ENCODE data around the gene FBXW8.

DNA sequence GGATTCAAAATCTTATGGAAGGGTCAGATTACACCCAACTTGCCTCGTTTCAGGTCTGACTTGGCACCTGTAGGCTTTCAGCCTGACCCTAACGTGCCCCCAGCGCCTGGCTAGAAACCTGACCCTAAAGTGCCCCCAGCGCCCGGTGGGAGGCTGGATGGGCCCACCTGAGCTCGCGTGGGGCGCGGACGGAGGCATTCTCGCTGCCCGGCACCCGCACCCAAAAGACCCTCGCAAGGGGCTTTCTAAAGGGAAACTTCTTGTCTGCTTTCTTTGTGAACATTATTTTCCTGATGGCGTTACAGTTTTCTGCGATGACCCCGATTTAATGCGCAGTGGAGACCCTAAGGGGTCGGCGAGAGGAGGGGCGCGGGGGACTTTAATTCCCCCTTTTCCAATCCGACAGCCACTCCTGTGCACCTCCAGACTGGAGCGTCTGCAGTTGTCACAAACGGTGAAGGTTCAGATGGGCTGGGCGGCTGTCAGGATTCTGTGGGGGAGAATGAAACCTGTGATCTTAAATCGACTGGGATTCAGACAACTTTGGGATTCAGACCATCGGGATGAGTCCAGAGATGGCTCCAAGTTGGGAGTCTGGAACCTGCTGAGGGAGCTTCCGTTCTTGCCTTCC lies 28.8 kb upstream of the FBXW8 start:
- TF ChIP-seq CTCF (IDR thresholded peaks at IDR 0.05) = no peak
- TF ChIP-seq POLR2A (IDR thresholded peaks at IDR 0.05) = no peak
